Activated naive CD8-positive, alpha-beta T cell treated with anti-CD3 and anti-CD28 coated beads for 36 hours (primary cell): ENCODE data around the gene KRTAP5-7. TPM values are rescaled to one million over a fixed set of nuclear protein-coding genes. Genes with fewer than 3 reads are reported as not detected.
"Not testable (repeated sequence)": the region's sequence is repeated elsewhere in the genome, so short reads cannot be mapped to it uniquely, and the experiment has no call there.

ENCODE experiments used
- DNase-seq: peaks from one replicate; pipeline ENCODE4 v3.0.0; 2021
- H3K27ac Mint-ChIP-seq: one replicate; pipeline ENCODE4 v1.8.0; 2022; ENCODE audit warnings: mild to moderate bottlenecking, moderate library complexity, mixed read lengths
- H3K27me3 Mint-ChIP-seq: one replicate; pipeline ENCODE4 v1.8.0; 2022; ENCODE audit warnings: mild to moderate bottlenecking, mixed read lengths
- H3K36me3 Mint-ChIP-seq: one replicate; pipeline ENCODE4 v1.8.0; 2021; ENCODE audit warnings: mild to moderate bottlenecking, mixed read lengths
- H3K4me1 Mint-ChIP-seq: one replicate; pipeline ENCODE4 v1.8.0; 2021; ENCODE audit warnings: mixed read lengths
- H3K4me3 Mint-ChIP-seq: one replicate; pipeline ENCODE4 v1.8.0; 2022; ENCODE audit warnings: mild to moderate bottlenecking, moderate library complexity, mixed read lengths
- H3K9me3 Mint-ChIP-seq: one replicate; pipeline ENCODE4 v1.8.0; 2022; ENCODE audit warnings: mixed read lengths
- total RNA-seq, 2 experiments: library from RNA; stranded (reverse); gene quantifications; one replicate each; pipeline ENCODE4 v1.2.3, GENCODE V29; 2021

The KRTAP5-7 gene
- not detected for total RNA-seq

GRCh38 chr11:71526796-71527575 lies at the start of gene KRTAP5-7:
Gene KRTAP5-7 (plus strand): TSS chr11:71527267. CDS start chr11:71527301, 34 bp downstream.
- not testable (repeated sequence) for H3K4me3 Mint-ChIP-seq, H3K36me3 Mint-ChIP-seq, H3K4me1 Mint-ChIP-seq, H3K27ac Mint-ChIP-seq, DNase-seq, H3K9me3 Mint-ChIP-seq
- H3K27me3 Mint-ChIP-seq = peaks cover 17% of the 10 kb centered on the region

DNA sequence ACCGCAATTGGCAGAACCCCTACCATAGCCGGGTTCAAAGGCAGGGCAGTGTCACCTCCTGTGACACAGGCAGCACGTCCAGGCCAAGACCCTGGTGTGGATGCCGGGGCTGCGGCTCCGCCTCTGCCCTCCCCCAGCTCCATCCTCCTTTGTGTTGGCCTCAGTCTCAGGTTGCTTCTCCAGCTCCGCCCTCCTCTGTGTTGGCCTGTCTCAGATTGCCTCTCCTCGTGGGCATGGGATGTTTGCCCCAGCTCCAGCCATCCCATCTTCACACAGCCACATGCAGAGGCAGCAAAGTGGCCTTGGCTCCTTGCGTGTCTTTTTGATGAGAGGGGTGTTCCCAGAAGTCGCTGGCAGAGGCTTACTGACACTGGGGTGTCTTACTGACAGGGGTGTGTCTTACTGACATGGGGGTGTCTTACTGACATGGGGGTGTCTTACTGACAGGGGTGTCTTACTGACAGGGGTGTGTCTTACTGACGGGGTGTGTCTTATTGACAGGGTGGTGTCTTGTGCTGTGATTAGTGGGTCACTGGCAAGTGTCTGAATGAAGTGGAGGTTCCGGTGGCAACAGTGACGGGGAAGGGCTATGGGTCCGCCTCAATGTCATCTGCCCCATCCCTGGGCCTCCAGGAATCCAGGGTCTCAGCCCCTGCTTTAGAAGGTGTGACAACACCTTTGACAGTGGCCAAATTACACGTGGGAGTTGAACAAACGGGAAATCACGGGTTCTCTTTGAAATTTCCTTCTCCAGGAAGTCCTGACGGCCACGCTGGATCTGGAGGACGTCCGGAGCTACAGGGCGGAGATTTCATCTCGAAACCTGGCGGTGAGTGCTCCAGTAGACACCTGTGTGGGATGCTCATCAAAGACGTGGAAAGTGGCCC lies 49.2 kb upstream of the KRTAP5-7 start:
- DNase-seq = no peak
- no peak overlapping the region for H3K27ac Mint-ChIP-seq
- no peak overlapping the region for H3K4me3 Mint-ChIP-seq
- H3K4me1 Mint-ChIP-seq = no peaks in the 10 kb centered on the region
- H3K9me3 Mint-ChIP-seq = no peaks in the 10 kb centered on the region
- H3K27me3 Mint-ChIP-seq = no peaks in the 10 kb centered on the region
- H3K36me3 Mint-ChIP-seq = peaks cover 15% of the 10 kb centered on the region

DNA sequence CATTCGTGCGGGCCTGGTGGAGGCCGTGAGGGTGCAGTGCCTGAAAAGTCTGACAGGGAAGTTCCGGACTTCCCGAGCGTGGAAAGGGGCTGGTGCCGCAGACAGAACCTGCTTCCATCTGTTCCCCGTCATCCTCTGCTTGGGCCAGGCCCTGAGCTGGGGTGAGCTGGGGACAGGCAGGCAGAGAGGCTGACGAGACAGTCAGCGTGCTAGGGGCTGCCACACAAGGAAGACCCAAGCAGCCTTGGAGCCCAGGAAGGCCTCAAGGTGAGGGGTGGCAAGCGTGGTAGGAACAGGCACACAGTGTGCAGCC lies 48.6 kb upstream of the KRTAP5-7 start:
- Mint-ChIP-seq H3K27me3 (no peaks in the 10 kb centered on the region), H3K4me3 (no peak overlapping the region), H3K36me3 (peaks cover 20% of the 10 kb centered on the region)

DNA sequence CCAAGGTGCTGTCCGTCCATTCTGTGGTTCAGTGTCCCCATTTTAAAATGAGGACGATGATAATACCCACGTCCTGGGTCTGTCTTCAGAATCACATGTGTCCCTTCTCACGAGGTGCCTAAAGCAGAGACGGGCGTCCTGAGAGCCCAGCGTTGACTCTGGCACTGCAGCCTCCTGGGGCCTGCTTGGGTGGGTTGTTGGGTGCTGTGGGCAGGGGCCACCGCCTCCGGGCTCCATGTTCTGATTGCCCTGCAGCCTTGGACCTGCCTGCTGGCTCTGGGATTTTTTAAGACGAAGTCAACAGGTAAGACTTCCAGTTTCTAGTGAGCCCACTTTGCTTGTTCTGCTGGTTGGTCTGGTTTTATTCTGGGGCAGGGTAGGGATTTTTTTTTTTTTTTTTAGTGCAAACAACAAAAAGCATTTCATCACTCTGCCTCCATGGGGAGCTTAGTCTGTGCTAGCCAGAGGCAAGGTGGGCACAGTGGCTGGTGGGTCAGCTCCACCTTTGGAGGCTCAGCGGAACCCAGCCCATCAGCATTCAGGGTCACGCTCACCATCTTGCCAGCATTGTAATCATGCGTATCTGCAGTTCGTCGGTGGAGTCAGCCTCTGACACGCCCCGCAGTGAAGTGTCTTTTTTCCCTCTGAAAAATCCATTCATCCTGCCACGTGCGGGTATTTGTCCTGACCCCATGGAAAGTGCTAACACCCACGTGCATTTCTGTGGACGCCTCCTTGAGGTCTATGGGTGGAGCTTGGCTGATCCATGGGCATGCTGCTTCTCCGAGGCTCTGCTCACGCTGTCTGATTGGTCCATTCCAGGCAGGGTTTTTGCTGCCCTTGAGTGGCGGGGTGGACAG lies 45.7 kb upstream of the KRTAP5-7 start:
- DNase-seq = no peak
- Mint-ChIP-seq H3K4me1 (no peaks in the 10 kb centered on the region), H3K9me3 (no peaks in the 10 kb centered on the region), H3K27ac (no peak overlapping the region), H3K27me3 (no peaks in the 10 kb centered on the region), H3K4me3 (no peak overlapping the region), H3K36me3 (peaks cover 34% of the 10 kb centered on the region)

More for the DNA sequence above, 48.6 kb upstream of the KRTAP5-7 start:
- Mint-ChIP-seq H3K27ac (no peak overlapping the region), H3K4me1 (no peaks in the 10 kb centered on the region), H3K9me3 (no peaks in the 10 kb centered on the region)
- no peak for DNase-seq

- Mint-ChIP-seq H3K27ac (no peak overlapping the region), H3K36me3 (peaks cover 38% of the 10 kb centered on the region), H3K9me3 (no peaks in the 10 kb centered on the region), H3K4me1 (no peaks in the 10 kb centered on the region), H3K4me3 (no peak overlapping the region), H3K27me3 (no peaks in the 10 kb centered on the region)
- DNase-seq = no peak
Measured at GRCh38 chr11:71482216-71482615, 44.9 kb upstream of the KRTAP5-7 start.

DNA sequence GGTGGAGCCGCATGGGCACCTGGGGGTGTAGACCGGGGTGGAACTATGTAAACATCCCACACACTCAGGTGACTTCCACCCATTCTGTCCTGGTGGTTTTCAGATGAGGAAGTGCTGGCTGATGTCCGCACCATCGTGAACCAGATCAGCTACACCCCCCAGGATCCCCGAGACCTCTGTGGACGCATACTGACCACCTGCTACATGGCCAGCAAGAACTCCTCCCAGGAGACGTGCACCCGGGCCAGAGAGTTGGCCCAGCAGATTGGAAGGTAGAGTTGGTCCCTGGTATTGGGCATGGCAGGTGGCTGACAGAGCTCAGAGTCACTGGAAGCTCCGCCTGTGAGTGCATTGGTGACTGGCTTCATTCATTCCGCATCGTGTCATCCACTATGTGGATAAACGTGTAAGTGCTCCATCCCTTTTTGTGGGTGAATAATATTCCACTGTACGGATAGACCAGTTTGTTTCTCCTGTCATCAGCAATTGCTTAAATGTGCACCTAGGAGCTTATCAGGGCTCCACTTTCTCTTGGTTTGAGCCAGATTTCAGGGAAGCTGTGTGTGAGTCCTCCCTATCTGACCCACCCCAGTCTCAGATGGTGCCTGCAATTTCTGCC lies 44.2 kb upstream of the KRTAP5-7 start:
- Mint-ChIP-seq H3K4me1 (peaks cover 1% of the 10 kb centered on the region), H3K27me3 (no peaks in the 10 kb centered on the region), H3K27ac (no peak overlapping the region), H3K4me3 (no peak overlapping the region), H3K36me3 (peaks cover 36% of the 10 kb centered on the region), H3K9me3 (no peaks in the 10 kb centered on the region)
- DNase-seq = no peak

DNA sequence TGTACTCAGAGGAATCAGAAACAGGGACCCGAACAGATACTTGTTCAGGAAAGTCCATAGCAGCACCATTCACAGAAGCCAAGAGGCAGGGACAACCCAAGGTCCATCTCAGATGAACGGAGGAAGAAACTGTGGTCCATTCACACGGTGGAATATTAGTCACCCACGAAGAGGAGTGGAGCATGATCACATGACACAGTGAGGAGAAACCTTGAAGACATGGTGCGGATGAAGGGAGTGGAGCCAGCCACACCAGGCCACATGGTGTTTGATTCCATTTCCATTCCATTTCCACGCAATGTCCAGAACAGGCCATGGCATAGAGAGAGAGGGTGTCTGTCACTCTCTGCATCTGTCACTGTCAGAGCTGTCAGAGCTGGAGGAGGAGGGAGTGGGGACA lies 43.4 kb upstream of the KRTAP5-7 start:
- DNase-seq = no peak
- no peak overlapping the region for H3K4me3 Mint-ChIP-seq
- H3K36me3 Mint-ChIP-seq = peaks cover 41% of the 10 kb centered on the region
- H3K27me3 Mint-ChIP-seq = no peaks in the 10 kb centered on the region
- no peaks in the 10 kb centered on the region for H3K9me3 Mint-ChIP-seq
- H3K4me1 Mint-ChIP-seq = peaks cover 9% of the 10 kb centered on the region
- no peak overlapping the region for H3K27ac Mint-ChIP-seq

GRCh38 chr11:71484248-71485062 lies 42.6 kb upstream of the KRTAP5-7 start:
- no peaks in the 10 kb centered on the region for H3K27me3 Mint-ChIP-seq
- H3K4me3 Mint-ChIP-seq = no peak overlapping the region
- no peaks in the 10 kb centered on the region for H3K9me3 Mint-ChIP-seq
- H3K36me3 Mint-ChIP-seq = peaks cover 48% of the 10 kb centered on the region
- H3K27ac Mint-ChIP-seq = no peak overlapping the region
- peaks cover 16% of the 10 kb centered on the region for H3K4me1 Mint-ChIP-seq
- DNase-seq = no peak

GRCh38 chr11:71485063-71485399 lies 42.0 kb upstream of the KRTAP5-7 start:
- no peak for DNase-seq
- H3K4me3 Mint-ChIP-seq = no peak overlapping the region
- no peaks in the 10 kb centered on the region for H3K27me3 Mint-ChIP-seq
- no peak overlapping the region for H3K27ac Mint-ChIP-seq
- H3K4me1 Mint-ChIP-seq = peaks cover 19% of the 10 kb centered on the region
- no peaks in the 10 kb centered on the region for H3K9me3 Mint-ChIP-seq
- peaks cover 50% of the 10 kb centered on the region for H3K36me3 Mint-ChIP-seq

- H3K36me3 Mint-ChIP-seq = peaks cover 52% of the 10 kb centered on the region
- H3K27ac Mint-ChIP-seq = no peak overlapping the region
- H3K4me3 Mint-ChIP-seq = no peak overlapping the region
- H3K9me3 Mint-ChIP-seq = no peaks in the 10 kb centered on the region
- peaks cover 19% of the 10 kb centered on the region for H3K4me1 Mint-ChIP-seq
- H3K27me3 Mint-ChIP-seq = no peaks in the 10 kb centered on the region
- no peak for DNase-seq
Measured at GRCh38 chr11:71485466-71485865, 41.6 kb upstream of the KRTAP5-7 start.

DNA sequence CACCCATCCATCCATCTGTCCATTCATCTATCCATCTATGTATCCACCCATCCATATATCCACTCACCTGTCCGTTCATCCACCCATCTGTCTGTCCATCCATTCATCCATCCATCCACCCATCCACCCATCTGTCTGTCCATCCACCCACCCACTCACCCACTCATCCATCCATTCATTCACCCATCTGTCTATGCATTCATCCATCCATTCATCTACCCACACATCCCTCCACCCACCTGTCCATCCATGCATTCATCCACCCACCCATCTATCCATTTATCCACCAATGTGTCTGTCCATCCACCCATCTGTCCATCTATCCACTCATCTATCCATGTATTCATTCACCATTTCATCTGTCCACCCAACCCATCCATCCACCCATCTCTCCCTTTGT lies 40.7 kb upstream of the KRTAP5-7 start:
- DNase-seq = no peak
- Mint-ChIP-seq H3K36me3 (peaks cover 52% of the 10 kb centered on the region), H3K4me3 (no peak overlapping the region), H3K4me1 (peaks cover 19% of the 10 kb centered on the region), H3K27me3 (no peaks in the 10 kb centered on the region), H3K27ac (no peak overlapping the region), H3K9me3 (no peaks in the 10 kb centered on the region)

- Mint-ChIP-seq H3K4me1 (peaks cover 19% of the 10 kb centered on the region), H3K27me3 (no peaks in the 10 kb centered on the region), H3K4me3 (peak overlapping the region; percentile 30), H3K9me3 (no peaks in the 10 kb centered on the region), H3K36me3 (peaks cover 48% of the 10 kb centered on the region), H3K27ac (peak overlapping the region; percentile 83)
- DNase-seq = no peak
Measured at GRCh38 chr11:71488681-71489270, 38.3 kb upstream of the KRTAP5-7 start.

- peak overlapping the region; percentile 83 for H3K27ac Mint-ChIP-seq
- peak; percentile 75 for DNase-seq
- H3K4me3 Mint-ChIP-seq = no peak overlapping the region
- H3K36me3 Mint-ChIP-seq = peaks cover 44% of the 10 kb centered on the region
- H3K9me3 Mint-ChIP-seq = no peaks in the 10 kb centered on the region
- H3K4me1 Mint-ChIP-seq = peaks cover 19% of the 10 kb centered on the region
- H3K27me3 Mint-ChIP-seq = no peaks in the 10 kb centered on the region
Measured at GRCh38 chr11:71489311-71490043, 37.6 kb upstream of the KRTAP5-7 start.
